Stimulated activated CD4-positive, alpha-beta T cell treated with anti-CD3 and anti-CD28 coated beads, Interleukin-4, amount 100 ng/mL, for 24 hours (primary cell): ENCODE results near the gene LY6G5C.
A peak's percentile ranks its signal among the peaks of the same experiment; 100 is the strongest.

Experiments used
- DNase-seq: peaks from one replicate; pipeline ENCODE4 v3.0.0-alpha.2; 2020

The LY6G5C gene

GRCh38 chr6:31660381-31661261 lies 20.2 kb downstream of the LY6G5C start, which contains the start of gene C6orf47:
C6orf47 (minus strand) TSS chr6:31660778; CDS start chr6:31659947, 831 bp downstream.
- peak; percentile 76 for DNase-seq

DNA sequence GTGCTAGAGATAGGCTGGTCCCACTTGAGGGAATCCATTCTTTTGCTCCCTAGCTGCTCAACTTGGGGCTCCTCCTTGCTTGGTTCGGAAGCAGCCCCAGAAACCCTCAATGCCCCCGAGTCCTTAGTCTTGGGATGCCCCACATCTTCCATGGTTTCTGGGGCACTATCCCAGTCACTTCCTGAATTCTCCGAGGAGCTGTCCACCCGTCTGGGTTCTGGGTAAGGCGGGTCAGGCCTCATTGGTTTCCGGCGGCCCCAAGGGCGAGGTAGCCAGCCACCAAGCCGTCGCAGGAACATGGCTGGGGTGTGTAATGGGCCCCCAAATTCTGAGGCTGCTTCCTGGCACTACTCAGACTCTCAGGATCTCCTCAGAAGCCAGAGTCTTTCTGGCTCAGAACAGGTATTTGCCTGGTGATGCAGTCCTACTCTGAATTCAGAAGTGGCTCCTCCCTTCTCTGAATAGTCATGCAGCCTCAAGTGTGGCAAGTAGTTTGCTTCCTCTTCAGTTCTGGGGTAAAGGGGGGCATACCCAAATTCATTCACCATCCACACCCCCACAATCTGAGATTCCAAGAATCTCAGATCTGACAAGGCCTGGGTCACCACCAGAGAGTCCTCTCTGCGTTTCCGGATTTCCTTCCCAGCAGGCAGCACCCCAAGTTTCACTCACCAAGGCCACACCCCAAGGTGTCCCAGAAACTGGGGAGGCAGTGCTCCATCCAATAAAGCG lies 21.1 kb downstream of the LY6G5C start:
- peak; percentile 42 for DNase-seq

DNA sequence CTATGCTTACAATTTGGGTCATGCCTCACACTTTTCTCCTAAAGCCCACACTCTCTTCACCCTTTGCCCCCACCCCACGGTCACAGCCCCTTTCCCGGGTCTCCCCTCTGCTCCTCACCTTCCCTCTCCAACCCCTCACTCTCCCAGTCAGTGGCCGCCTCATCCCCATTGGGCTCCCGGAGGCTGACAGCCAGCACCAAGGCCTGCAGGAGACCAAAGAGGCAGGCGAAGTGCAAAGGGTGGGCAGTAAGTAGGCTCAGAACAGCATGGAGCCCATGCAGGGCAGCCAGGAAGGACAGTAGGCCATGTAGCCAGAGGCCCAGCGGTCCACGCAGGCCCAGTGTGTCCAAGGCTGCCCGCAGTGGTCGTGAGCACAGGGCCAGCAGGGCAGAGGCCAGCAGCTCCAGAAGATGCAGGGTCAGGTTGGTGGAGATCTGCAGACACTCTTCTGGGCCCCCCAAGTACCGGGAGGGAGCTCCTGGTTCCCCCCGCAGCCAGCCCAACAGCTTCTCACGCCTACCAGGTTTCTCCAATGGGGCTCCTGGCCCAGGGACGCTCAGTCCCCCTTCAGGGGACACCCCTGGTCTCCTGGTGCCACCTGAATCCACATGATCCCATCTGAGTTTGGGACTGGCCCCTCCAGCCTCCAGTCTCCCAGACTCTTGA lies 21.8 kb downstream of the LY6G5C start:
- DNase-seq: no peak

GRCh38 chr6:31658158-31658688 lies 22.6 kb downstream of the LY6G5C start:
- no peak for DNase-seq

GRCh38 chr6:31657406-31658157 lies 23.3 kb downstream of the LY6G5C start:
- no peak for DNase-seq

DNA sequence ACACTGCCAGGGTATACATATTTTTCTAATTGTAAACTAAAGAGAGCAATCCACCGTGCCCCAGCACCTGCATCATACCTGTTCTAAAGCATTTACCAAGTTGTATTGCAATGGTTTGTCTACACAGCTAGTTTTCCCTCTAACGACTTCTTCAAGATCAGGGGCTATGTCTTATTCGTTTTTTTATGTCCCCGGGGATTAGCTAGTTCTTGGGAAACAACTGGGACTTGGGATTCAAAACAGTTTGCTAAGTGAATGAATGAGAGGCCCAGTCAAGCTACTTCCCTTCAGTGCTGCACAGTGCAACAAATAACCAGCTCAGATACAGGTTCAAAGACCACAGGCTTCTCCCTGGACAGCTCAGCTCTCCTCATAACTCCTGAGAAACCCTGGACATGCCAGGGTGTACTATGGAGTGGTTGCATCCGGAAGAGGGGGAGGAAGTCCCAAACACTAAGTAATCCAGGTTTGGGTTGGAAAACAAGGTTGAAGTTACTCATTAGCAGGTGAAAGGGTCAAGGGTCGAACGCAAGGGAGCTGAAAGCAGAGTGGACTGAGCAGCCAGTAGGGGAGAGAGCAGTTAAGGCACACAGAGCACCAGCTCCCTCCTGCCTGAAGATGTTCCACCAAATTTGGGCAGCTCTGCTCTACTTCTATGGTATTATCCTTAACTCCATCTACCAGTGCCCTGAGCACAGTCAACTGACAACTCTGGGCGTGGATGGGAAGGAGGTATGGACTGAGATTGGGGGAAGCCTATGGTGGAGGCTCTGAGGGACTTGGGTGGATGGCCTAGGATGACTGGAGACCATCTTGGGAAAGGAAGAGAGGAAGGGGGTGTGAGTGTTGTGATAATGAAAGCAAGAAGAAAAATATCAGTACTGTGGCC lies 25.3 kb downstream of the LY6G5C start, which contains the start of gene APOM:
TSS of gene APOM (plus strand) at position 546 of the 889 bp plus-strand sequence. CDS start at position 619, 73 bp downstream.
- no peak for DNase-seq

- no peak for DNase-seq
Measured at GRCh38 chr6:31654574-31655348, 26.1 kb downstream of the LY6G5C start.

- DNase-seq: peak; percentile 89
Measured at GRCh38 chr6:31652925-31653724, 27.7 kb downstream of the LY6G5C start.

DNA sequence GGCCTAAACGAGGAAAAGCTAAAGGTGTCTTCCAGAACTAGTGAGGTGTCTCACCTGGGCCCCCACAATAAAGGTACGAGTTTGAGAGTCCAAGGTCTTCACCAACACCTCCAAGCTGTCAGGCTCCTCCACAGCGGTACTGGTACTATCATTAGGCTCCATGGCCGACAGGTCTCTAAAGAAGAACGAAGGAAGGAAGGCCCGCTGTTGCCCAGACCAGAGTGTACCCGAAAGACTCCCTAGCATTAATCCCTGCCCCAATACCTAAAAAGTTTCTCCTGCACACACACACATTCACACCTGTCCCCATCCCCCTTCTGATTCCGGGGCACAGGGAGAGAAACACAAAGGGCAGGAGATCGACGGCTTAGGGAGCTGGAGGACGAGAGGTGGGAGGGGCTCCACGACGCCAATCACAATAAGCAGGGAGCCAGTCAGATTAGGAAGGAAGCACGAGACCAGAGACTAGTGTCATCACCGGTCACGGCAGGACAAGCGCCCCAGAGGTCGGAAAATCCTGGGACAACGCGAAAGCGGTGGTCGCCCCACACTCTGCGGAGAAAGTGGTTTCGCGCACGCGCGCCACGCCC lies 29.2 kb downstream of the LY6G5C start:
- no peak for DNase-seq

- no peak for DNase-seq
Measured at GRCh38 chr6:31645325-31645724, 35.5 kb downstream of the LY6G5C start.

DNA sequence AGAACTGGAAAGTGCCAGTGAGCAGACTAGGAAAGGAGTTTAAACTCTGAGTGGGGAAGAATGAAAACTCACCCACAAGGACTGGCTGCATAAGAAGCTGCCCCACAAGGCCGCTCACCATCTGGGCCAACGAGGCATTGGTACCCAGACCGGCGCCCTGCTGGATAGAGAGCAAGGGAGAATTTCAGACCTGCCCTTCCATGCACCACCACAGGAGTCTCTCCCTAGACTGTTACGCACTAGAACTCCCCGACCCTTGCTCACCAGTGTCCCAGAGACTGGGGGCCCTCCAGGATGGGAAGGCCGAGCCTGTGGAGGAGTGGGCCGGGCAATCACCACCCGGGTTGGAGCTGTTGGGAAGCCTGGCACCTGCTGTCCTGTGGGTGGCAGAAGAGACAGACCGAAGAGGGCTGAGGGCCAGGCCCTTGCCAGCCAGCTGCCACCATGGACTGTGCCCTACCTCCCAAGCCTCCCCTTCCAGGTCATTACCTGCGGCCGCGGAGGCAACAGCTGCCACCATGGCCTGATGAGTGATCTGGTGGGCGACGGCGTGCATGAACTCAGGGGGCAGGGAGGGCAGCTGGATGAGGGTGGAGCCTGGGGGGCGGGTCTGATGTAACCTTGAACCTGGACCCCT lies 36.9 kb downstream of the LY6G5C start:
- DNase-seq: no peak

DNA sequence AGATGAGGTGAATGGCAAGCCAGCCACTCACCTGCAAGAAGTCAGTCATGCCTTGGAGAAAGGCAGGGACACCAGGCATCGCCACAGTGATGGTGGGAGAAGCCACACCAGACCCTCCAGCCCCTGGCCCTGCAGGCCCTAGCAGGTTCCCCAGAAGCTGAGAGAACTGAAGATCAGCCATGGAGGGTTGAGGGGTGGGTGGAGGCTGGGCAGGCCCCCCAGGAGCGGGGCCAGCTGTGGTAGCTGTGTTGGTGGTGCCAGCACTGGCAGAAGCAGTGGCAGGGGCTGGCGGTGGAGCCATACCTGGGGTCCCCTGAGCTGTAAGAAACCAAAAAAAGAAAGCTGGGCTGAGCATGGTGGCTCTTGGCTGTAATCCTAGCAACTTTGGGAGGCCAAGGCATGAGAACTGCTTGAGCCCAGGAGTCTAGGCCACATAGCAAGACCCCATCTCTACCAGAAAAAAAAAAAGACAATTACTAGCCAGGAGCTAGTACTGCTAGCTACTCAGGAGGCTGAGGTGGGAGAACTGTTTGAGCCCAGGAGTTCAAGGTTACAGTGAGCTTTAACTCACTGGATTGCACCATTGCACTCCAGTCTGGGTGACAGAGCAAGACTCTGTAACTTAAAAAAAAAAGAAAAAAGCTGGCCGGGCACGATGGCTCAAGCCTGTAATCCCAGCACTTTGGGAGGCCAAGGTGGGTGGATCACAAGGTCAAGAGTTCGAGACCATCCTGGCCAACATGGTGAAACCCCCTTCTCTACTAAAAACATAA lies 37.9 kb downstream of the LY6G5C start:
- no peak for DNase-seq

DNA sequence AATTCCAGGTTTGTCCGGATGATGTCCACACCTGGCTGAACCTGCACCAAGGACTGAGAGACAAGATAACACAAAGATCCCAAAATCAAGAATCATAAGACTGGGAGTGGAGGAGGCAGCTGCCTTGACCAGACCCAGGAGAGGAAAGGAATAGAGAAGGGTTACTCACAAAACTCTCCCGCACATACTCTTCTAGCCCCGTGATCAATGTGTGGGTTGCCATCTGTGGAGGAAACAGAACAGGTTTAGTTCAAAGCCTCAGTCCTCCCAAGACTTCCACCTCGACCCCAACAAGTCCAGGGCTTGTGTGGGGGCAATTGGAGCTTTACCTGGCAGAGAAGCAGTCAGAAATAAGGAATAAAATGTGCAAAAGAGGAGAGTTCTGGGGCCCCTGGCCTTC lies 39.5 kb downstream of the LY6G5C start:
- DNase-seq: no peak

- DNase-seq: no peak
Measured at GRCh38 chr6:31640612-31641011, 40.3 kb downstream of the LY6G5C start.

GRCh38 chr6:31639449-31639861 lies 41.4 kb downstream of the LY6G5C start:
- DNase-seq: peak; percentile 28

- DNase-seq: no peak
Measured at GRCh38 chr6:31639043-31639442, 41.8 kb downstream of the LY6G5C start.

GRCh38 chr6:31636698-31637596 lies 43.9 kb downstream of the LY6G5C start:
- DNase-seq: no peak
